Measurements from ENCODE around the gene PCNX2. TPM values are rescaled to one million over a fixed set of nuclear protein-coding genes. Genes with fewer than 3 reads are reported as not detected.

PCNX2 gene
- total RNA-seq, 1 experiment from 2014 or later: 50.8 TPM

- no peak for TF ChIP-seq GRHL2 (CRISPR knock-in tag; IDR thresholded peaks at IDR 0.05; ENCODE audit: insufficient replicate concordance, severe bottlenecking)
These were observed 57.9 kb downstream of the PCNX2 start (continued) for GRCh38 chr1:233237647-233238046.

DNA sequence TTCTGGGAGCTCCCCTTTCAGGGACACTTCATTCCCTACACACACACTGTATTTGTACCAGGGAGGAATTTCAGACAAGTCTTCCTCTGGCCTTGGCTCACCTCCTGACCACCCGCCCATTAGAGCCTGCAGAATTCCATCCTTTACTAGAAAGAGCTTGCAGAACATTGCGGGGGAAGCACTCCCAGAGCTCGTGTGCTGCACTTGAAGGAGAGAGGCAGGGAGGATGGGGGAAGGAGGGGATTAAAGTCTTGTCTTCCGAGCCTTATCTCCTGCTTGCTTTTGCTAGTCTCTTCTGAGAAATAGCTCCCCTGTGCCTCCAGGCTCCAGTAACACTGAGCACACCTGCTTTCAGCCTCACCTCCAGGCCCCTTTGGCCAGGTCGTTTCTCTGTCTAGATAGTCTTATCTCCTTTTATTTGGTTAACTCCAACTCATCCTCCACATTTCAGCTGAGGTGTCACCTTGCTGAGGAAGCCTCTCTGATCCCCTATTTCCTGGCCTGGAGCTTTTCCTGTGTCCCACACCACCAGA, 62.0 kb downstream of the PCNX2 start:
- peaks cover 10% of the 10 kb centered on the region; the same call in 1 of the 2 replicates for H3K4me1 Mint-ChIP-seq
- ATAC-seq: no peak
- H3K27ac Mint-ChIP-seq: no peak overlapping the region; the same call in 1 of the 2 replicates
- no peak overlapping the region for H3K4me3 Mint-ChIP-seq
- H3K9me3 Mint-ChIP-seq: no peaks in the 10 kb centered on the region
- TF ChIP-seq CREB1 (CRISPR knock-in tag; IDR thresholded peaks at IDR 0.05) (no peak), ATF2 (CRISPR knock-in tag; IDR thresholded peaks at IDR 0.05; ENCODE audit: borderline replicate concordance, low read depth) (no peak), TEAD1 (CRISPR knock-in tag; IDR thresholded peaks at IDR 0.05) (no peak), IRF2 (CRISPR knock-in tag; IDR thresholded peaks at IDR 0.05; ENCODE audit: borderline replicate concordance, low read depth) (no peak), FOXK1 (CRISPR knock-in tag; IDR thresholded peaks at IDR 0.05) (no peak), JAZF1 (CRISPR knock-in tag; IDR thresholded peaks at IDR 0.05) (no peak), MXD4 (CRISPR knock-in tag; IDR thresholded peaks at IDR 0.05; ENCODE audit: borderline replicate concordance) (no peak), CREM (CRISPR knock-in tag; IDR thresholded peaks at IDR 0.05) (no peak), RORB (CRISPR knock-in tag; IDR thresholded peaks at IDR 0.05) (no peak), NR2C2 (CRISPR knock-in tag; IDR thresholded peaks at IDR 0.05) (no peak)
- no peaks in the 10 kb centered on the region for H3K27me3 Mint-ChIP-seq (ENCODE audit: low read depth)
- H3K36me3 Mint-ChIP-seq: peaks cover 53% of the 10 kb centered on the region
- ChIA-PET CTCF (interaction anchor here (1.0 kb wide), 1 partner anchor 159 kb away, joined by 6 read pairs; no protein-coding TSS in a partner anchor), POLR2A (interaction anchor here (0.8 kb wide), 1 partner anchor 30 kb away, joined by 3 read pairs; no protein-coding TSS in a partner anchor)
- DNase-seq (ENCODE audit: low spot score): no peak

DNA sequence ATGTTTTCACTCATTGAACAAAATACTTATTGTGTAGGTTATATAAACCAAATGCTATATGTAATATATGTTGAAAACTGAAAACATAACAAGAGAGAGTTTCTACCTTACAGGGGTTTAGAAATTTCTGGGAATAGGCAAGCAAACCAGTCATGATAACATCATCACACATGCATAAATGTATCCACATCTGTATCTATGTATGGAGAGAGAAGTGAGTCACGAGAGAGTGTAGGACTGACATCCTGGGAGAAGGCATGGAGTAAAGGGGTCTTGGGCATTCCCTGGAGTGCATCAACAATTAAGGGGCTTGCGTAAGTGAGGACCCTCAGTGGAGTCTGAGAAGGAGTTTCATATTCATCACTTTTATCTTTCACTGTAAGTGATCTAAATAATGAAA, 65.5 kb downstream of the PCNX2 start:
- TF ChIP-seq CDX4 (CRISPR knock-in tag; IDR thresholded peaks at IDR 0.05; ENCODE audit: borderline replicate concordance) (no peak), ETV6 (CRISPR knock-in tag; IDR thresholded peaks at IDR 0.05) (no peak), SOX15 (CRISPR knock-in tag; IDR thresholded peaks at IDR 0.05) (no peak), HMGXB4 (CRISPR knock-in tag; IDR thresholded peaks at IDR 0.05) (no peak), CREM (CRISPR knock-in tag; IDR thresholded peaks at IDR 0.05) (no peak)
- Mint-ChIP-seq H3K4me1 (peaks cover 10% of the 10 kb centered on the region; the same call in 1 of the 2 replicates), H3K9me3 (no peaks in the 10 kb centered on the region), H3K27ac (no peak overlapping the region), H3K27me3 (ENCODE audit: low read depth) (no peaks in the 10 kb centered on the region), H3K4me3 (no peak overlapping the region), H3K36me3 (peaks cover 49% of the 10 kb centered on the region)
- POLR2A ChIA-PET: no interaction called here
- no peak for DNase-seq (ENCODE audit: low spot score)
- CTCF ChIA-PET: no interaction called here
- ATAC-seq: no peak

GRCh38 chr1:233229288-233229687, 66.2 kb downstream of the PCNX2 start:
- ChIA-PET CTCF (no interaction called here), POLR2A (no interaction called here)
- no peak for TF ChIP-seq SMAD3 (CRISPR knock-in tag; IDR thresholded peaks at IDR 0.05; ENCODE audit: borderline replicate concordance)
- peaks cover 10% of the 10 kb centered on the region; the same call in 1 of the 2 replicates for H3K4me1 Mint-ChIP-seq
- peaks cover 43% of the 10 kb centered on the region for H3K36me3 Mint-ChIP-seq
- no peak for ATAC-seq
- peak overlapping the region; percentile 4; the same call in 1 of the 2 replicates for H3K27ac Mint-ChIP-seq
- H3K27me3 Mint-ChIP-seq (ENCODE audit: low read depth): no peaks in the 10 kb centered on the region
- H3K4me3 Mint-ChIP-seq: no peak overlapping the region
- DNase-seq (ENCODE audit: low spot score): no peak
- no peaks in the 10 kb centered on the region for H3K9me3 Mint-ChIP-seq

All from WTC11 (cell line).